Pancreas (tissue), 10 donors: ENCODE results near the gene CKLF. TPM values are rescaled to one million over a fixed set of nuclear protein-coding genes. Genes with fewer than 3 reads are reported as not detected.
A peak's percentile ranks its signal among the peaks of the same experiment; 100 is the strongest.

ENCODE experiments used
- ATAC-seq, 4 donors: fragments of 200-7000 bp; cut with Tn5 transposase; one replicate each; pipeline versions ENCODE4 v1.8.0 to v1.9.1; 2020; ENCODE audit warnings: mild to moderate bottlenecking in 4 of 4, moderate library complexity in 4 of 4
- DNase-seq, 6 donors: peaks; one replicate each; pipeline ENCODE4 v3.0.0-alpha.2; 2020
- FAIRE-seq: peaks from 2 replicates; lab custom pipeline; 2012; peaks lifted over from hg19 to GRCh38; lab: Jason Lieb, UNC
- H3K27ac ChIP-seq, 4 donors: fragments of 200-600 bp; sonication (generic); 1 replicate in 3 of 4; 2 replicates in 1 of 4; pipeline versions ENCODE4 v1.5.0 to v1.8.0; 2020
- H3K27me3 ChIP-seq, 4 donors: fragments of 200-600 bp; one replicate each; pipeline ENCODE4 v1.8.0; 2021
- H3K36me3 ChIP-seq, 3 donors: fragments of 200-600 bp; sonication (generic) in 1 of 3; one replicate each; pipeline versions ENCODE4 v1.5.0 to v1.8.0; 2020 to 2021
- H3K4me1 ChIP-seq, 3 donors: fragments of 200-600 bp; one replicate each; pipeline ENCODE4 v1.8.0; 2021
- H3K4me3 ChIP-seq, 4 donors: fragments of 200-600 bp; sonication (generic) in 2 of 4; one replicate each; pipeline versions ENCODE4 v1.5.0 to v1.8.0; 2020 to 2021
- H3K9me3 ChIP-seq, 4 donors: fragments of 200-600 bp; one replicate each; pipeline ENCODE4 v1.8.0; 2021
- WGBS, 2 donors: extraction: QIAGEN DNeasy Blood & Tissue Kit; methylation state at CpG; one replicate each; pipeline ENCODE4 v1.1.7; 2013; 5-methylcytosine and 5-hydroxymethylcytosine counted together
- intact Hi-C, 3 donors: fragments of 100-400 bp; cut with DNase I; formaldehyde crosslinking; loops; one replicate each; pipeline versions ENCODE4 v1.11.1 to v1.14.2; 2022
- polyA plus RNA-seq, 2 donors: library from polyadenylated mRNA; stranded (reverse); fragments of 200-250 nt; gene quantifications; one replicate each; pipeline ENCODE4 v1.2.3, GENCODE V29; 2013
- total RNA-seq, 6 donors: library from RNA; stranded (reverse); fragmentation: NEBNext Ultra II Directional in 4 of 6; extraction: Animal tissue kit (Norgen Biotek cat#: 25700) in 4 of 6; gene quantifications; one replicate each; pipeline versions ENCODE4 v1.2.1 to v1.2.4, GENCODE V29; 2021 to 2023
- TF ChIP-seq, protein P1 (sequence below), 4 donors: fragments of 200-600 bp; sonication (generic) in 3 of 4; IDR thresholded peaks; one replicate each; pipeline versions ENCODE4 v1.5.0 to v1.8.0; 2021; ENCODE audit warnings: antibody characterized with exemption in 4 of 4
- donor health status: healthy with polysubstance abuse.
- donor health status: DM: no; HTN: no; CAD: no; lungs with moderate emphysema.
- donor health status: DM: no; HTN: no; CAD: no.
- donor health status: control.
- donor health status: control.
- donor health status: Bipolar disorder and iron deficiency.
- donor health status: DM: yes; HTN: yes; CAD: no.
- donor health status: DM: no; HTN: no; CAD: no.
- donor health status: DM: no; HTN: no; CAD: no.
- donor health status: DM: yes; HTN: yes; CAD: no.

The CKLF gene
- total and polyA plus RNA-seq, 8 donors = 5.9 to 26.1 (median 11.0) TPM

DNA sequence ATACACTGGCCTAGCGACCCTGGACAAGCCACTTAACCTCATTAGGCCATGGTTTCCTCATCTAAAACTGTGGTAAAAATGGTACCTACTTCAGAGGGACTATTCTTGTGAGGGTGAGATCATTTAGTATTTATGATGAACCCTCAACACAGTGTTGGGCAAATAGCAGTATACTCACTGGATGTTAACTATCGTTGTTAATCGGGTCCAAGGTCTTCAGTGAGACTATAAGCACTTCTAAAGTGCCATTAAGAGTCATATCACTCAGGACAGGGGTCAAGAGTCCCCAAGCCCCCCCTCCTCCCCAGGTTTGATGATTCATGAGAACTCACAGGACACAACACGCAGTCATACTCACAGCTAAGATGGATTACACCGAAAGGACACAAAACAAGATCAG is 13.5 kb upstream of the CKLF start:
- H3K4me3 ChIP-seq = no peak overlapping the region
- H3K9me3 ChIP-seq = no peaks in the 10 kb centered on the region
- TF ChIP-seq, protein P1, sequence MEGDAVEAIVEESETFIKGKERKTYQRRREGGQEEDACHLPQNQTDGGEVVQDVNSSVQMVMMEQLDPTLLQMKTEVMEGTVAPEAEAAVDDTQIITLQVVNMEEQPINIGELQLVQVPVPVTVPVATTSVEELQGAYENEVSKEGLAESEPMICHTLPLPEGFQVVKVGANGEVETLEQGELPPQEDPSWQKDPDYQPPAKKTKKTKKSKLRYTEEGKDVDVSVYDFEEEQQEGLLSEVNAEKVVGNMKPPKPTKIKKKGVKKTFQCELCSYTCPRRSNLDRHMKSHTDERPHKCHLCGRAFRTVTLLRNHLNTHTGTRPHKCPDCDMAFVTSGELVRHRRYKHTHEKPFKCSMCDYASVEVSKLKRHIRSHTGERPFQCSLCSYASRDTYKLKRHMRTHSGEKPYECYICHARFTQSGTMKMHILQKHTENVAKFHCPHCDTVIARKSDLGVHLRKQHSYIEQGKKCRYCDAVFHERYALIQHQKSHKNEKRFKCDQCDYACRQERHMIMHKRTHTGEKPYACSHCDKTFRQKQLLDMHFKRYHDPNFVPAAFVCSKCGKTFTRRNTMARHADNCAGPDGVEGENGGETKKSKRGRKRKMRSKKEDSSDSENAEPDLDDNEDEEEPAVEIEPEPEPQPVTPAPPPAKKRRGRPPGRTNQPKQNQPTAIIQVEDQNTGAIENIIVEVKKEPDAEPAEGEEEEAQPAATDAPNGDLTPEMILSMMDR (IDR thresholded peaks at IDR 0.05) = no peak
- peaks cover 0 to 20% (median 0%) of the 10 kb centered on the region in 3 donors for H3K36me3 ChIP-seq
- H3K27ac ChIP-seq = no peak overlapping the region
- no peak for FAIRE-seq
- H3K27me3 ChIP-seq = no peaks in the 10 kb centered on the region
- no peaks in the 10 kb centered on the region for H3K4me1 ChIP-seq
- intact Hi-C loops = no loop called here
- no peak for DNase-seq
- 75 to 85% methylated on average over 5 of the region's 5 CpGs for WGBS, 2 donors
- ATAC-seq = no peak

DNA sequence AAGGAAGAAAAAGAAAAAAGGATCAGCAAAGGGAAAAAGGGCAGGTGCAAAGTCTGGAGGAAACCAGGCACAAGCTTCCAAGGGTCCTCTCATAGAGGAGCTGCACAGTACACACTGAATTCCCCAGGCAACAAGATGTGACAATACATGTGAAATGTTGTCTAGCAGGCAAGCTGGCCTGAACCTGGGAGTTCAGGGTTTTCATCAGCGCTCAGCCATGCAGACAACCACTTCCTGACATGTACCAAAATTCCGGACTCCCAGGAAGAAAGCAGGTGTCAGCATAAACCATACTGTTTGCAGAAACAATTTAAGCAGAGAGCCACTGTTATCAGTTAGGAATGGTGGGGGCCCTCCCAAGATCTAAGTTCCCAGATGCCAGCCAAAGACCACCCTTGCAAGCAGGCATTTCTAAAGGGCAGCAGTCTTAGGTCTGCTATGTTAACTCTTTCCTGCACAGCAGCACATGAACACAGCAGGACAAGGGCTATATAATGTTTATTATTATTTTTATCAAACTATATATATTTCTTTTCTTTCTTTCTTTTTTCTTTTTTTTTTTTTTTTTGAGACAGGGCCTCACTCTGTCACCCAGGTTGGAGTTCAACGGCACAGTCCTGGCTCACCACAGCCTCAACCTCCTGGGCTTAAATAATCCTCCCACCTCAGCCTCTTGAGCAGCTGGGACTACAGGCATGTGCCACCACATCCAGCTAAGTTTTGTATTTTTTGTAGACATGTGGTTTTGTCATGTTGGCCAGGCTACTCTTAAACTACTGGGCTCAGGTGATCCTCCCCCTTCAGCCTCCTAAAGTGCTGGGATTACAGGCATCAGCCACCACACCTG is 12.5 kb upstream of the CKLF start:
- H3K36me3 ChIP-seq = peaks cover 0 to 20% (median 0%) of the 10 kb centered on the region in 3 donors
- H3K27ac ChIP-seq = no peak overlapping the region
- ATAC-seq = peak in 3 of 4 donors; percentile 30 to 78 (median 73)

DNA sequence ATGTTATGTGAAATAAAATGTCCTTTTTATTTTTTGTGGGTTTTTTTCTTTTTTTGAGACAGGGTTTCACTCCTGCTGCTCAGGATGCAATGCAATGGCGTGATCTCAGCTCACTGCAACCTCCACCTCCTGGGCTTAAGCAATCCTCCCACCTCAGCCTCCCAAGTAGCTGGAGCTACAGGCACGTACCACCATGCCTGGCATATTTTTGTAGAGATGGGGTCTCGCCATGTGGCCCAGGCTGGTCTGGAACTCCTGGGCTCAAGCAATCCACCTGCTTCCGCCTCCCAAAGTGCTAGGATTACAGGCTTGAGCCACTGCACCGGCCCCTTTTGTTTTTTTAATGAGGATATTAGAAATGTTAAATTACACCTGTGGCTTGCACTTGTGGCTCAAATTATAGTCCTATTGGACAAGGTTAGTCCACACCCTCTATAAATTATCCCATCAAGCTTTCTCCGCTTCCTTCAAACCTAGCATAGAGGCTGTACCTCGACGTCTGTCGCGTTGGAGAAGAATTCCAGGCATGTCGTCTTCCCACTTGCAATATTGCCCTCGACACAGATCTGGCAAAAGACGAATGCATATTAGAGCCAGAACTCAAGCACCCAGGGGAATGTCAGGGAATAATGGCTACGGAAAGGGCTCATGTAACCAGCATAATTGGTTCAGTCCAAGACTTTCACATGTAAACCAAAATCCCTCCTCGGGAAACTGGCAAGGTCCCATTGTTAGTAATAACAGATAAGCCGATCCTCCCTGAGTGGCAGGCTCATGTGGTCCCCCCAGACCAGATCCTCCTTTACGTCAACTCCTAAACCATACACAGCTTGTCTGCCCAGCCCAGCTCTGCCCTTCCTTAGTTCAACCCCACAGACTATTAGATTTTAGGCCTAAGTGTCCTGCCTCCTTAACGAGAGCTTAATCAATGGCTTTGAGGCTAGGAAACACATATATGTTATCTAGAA is 10.7 kb upstream of the CKLF start:
- 85 to 87% methylated on average over 18 of the region's 18 CpGs for WGBS, 2 donors
- Histone ChIP-seq H3K4me3 (no peak overlapping the region), H3K9me3 (no peaks in the 10 kb centered on the region), H3K27me3 (no peaks in the 10 kb centered on the region), H3K27ac (no peak overlapping the region), H3K36me3 (peaks cover 0 to 10% (median 0%) of the 10 kb centered on the region in 3 donors), H3K4me1 (no peaks in the 10 kb centered on the region)
- DNase-seq (no peak), ATAC-seq (no peak), FAIRE-seq (no peak)
- intact Hi-C loops = no loop called here
- TF ChIP-seq, protein P1 (IDR thresholded peaks at IDR 0.05) = no peak

More for the DNA sequence above, 12.5 kb upstream of the CKLF start:
- TF ChIP-seq, protein P1 (IDR thresholded peaks at IDR 0.05) = no peak
- 81 to 83% methylated on average over 3 of the region's 3 CpGs for WGBS, 2 donors
- Histone ChIP-seq H3K4me1 (no peaks in the 10 kb centered on the region), H3K27me3 (no peaks in the 10 kb centered on the region), H3K9me3 (no peaks in the 10 kb centered on the region), H3K4me3 (no peak overlapping the region)
- no peak for DNase-seq
- intact Hi-C loops = no loop called here
- no peak for FAIRE-seq

DNA sequence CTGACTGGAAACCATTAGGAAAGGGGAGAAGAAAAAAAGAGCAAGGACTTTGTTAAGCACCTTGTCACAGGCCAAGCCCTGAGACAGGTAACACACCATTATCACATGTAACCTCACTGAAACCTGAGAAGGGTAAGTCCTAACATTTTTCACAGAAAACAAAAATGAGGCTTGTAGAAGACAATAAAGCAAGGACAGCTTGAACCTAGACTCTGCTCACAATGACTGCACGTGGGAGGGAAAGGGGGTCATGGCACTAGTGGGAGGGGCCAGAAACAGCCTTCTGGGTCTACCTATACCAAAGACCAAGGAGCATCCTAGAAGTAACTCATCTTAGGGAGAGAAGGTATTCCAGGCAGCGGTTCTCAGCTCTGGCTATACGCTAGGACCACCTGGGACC is 10.0 kb upstream of the CKLF start:
- H3K27me3 ChIP-seq = no peaks in the 10 kb centered on the region
- DNase-seq (no peak), ATAC-seq (no peak), FAIRE-seq (no peak)
- H3K9me3 ChIP-seq = no peaks in the 10 kb centered on the region
- TF ChIP-seq, protein P1 (IDR thresholded peaks at IDR 0.05) = no peak
- H3K27ac ChIP-seq = no peak overlapping the region
- H3K36me3 ChIP-seq = peaks cover 0 to 10% (median 0%) of the 10 kb centered on the region in 3 donors
- no peak overlapping the region for H3K4me3 ChIP-seq
- WGBS, 2 donors = 96 to 97% methylated on average over 3 of the region's 3 CpGs
- no peaks in the 10 kb centered on the region for H3K4me1 ChIP-seq
- intact Hi-C loops = no loop called here
